ENCODE data around the gene NHSL2. TPM values are rescaled to one million over a fixed set of nuclear protein-coding genes. Genes with fewer than 3 reads are reported as not detected.

NHSL2 gene
- total and polyA plus RNA-seq, 2 experiments from 2014 or later, result 4.7 to 9.5 TPM

- TF ChIP-seq ETS1 (IDR thresholded peaks at IDR 0.05), result no peak
- no peak for TF ChIP-seq CREB1 (CRISPR knock-in tag; IDR thresholded peaks at IDR 0.05; ENCODE audit: low read depth)
- no peak for TF ChIP-seq NANOG (IDR thresholded peaks at IDR 0.05; ENCODE audit: borderline replicate concordance)
Observed at GRCh38 chrX:72080150-72080549, 169.5 kb downstream of the NHSL2 start (continued).

- peaks cover 26% of the 10 kb centered on the region for H3K4me1 Mint-ChIP-seq
- H3F3A ChIP-seq (replicated peaks; ENCODE audit: low read depth), result no peaks in the 10 kb centered on the region
- H3K9me3 Mint-ChIP-seq, result no peaks in the 10 kb centered on the region
- H3K36me3 Mint-ChIP-seq (ENCODE audit: low read depth), result no peaks in the 10 kb centered on the region
- H3K27me3 ChIP-seq (ENCODE audit: insufficient read depth), result no peaks in the 10 kb centered on the region
- H3K4me3 ChIP-seq, result no peak overlapping the region
- H2AFZ ChIP-seq, result no peak overlapping the region
- H3K27me3 Mint-ChIP-seq (ENCODE audit: insufficient read depth, low read depth, poor library complexity), result peaks cover 5% of the 10 kb centered on the region
- H3K36me3 ChIP-seq (ENCODE audit: insufficient read depth), result no peaks in the 10 kb centered on the region
- no peaks in the 10 kb centered on the region for H3K79me2 ChIP-seq (replicated peaks; ENCODE audit: insufficient read depth)
- no peak overlapping the region for H3K4me2 ChIP-seq
- no peaks in the 10 kb centered on the region for H4K20me1 ChIP-seq (replicated peaks; ENCODE audit: insufficient read depth)
- DNase-seq (ENCODE audit: low spot score) (no peak), ATAC-seq (no peak)
- H3K27ac Mint-ChIP-seq, result no peak overlapping the region
- H3K9me2 ChIP-seq (ENCODE audit: insufficient read depth), result no peaks in the 10 kb centered on the region
- no peaks in the 10 kb centered on the region for H3K4me1 ChIP-seq (ENCODE audit: insufficient read depth)
- no peak overlapping the region for H3K4me3 Mint-ChIP-seq
- no peak overlapping the region for H3K27ac ChIP-seq (ENCODE audit: low read depth)
- TF ChIP-seq STAT1 (IDR thresholded peaks at IDR 0.05; ENCODE audit: unreplicated experiment), result no peak
- TF ChIP-seq ZNF114 (CRISPR knock-in tag; IDR thresholded peaks at IDR 0.05), result no peak
- no peak for TF ChIP-seq ZNF331 (CRISPR knock-in tag; IDR thresholded peaks at IDR 0.05; ENCODE audit: low read depth)
- TF ChIP-seq ETS1 (IDR thresholded peaks at IDR 0.05), result no peak
- no peak for TF ChIP-seq EZH2 (IDR thresholded peaks at IDR 0.05; ENCODE audit: low read depth, unreplicated experiment)
- TF ChIP-seq POLR2AphosphoS5 (IDR thresholded peaks at IDR 0.05; ENCODE audit: low read depth), result no peak
- no peak for TF ChIP-seq REST (IDR thresholded peaks at IDR 0.05; ENCODE audit: unreplicated experiment)
- no peak for TF ChIP-seq JUNB (IDR thresholded peaks at IDR 0.05; ENCODE audit: unreplicated experiment)
- TF ChIP-seq CTCF (conservative IDR thresholded peaks at IDR 0.05; ENCODE audit: low read depth in 2 of 2), result no peak
- no peak for TF ChIP-seq ZNF462 (CRISPR knock-in tag; IDR thresholded peaks at IDR 0.05)
Observed at GRCh38 chrX:72080800-72081199, 170.2 kb downstream of the NHSL2 start.

All from GM23338 (cell line).